Measurements from ENCODE around the gene SYT7.

Gene SYT7

GRCh38 chr11:61609980-61610366, 29.1 kb upstream of the SYT7 start:
- in situ Hi-C loops (cut with HindIII; ENCODE audit: low sequenced_read_pairs) = no loop called here

GRCh38 chr11:61609000-61609979, 28.4 kb upstream of the SYT7 start:
- in situ Hi-C loops (cut with HindIII; ENCODE audit: low sequenced_read_pairs) = no loop called here

GRCh38 chr11:61607920-61608599, 27.2 kb upstream of the SYT7 start:
- in situ Hi-C loops (cut with HindIII; ENCODE audit: low sequenced_read_pairs) = no loop called here

- in situ Hi-C loops (cut with HindIII; ENCODE audit: low sequenced_read_pairs) = no loop called here
Observed at GRCh38 chr11:61607426-61607825, 26.6 kb upstream of the SYT7 start.

GRCh38 chr11:61603667-61604066, 22.8 kb upstream of the SYT7 start:
- in situ Hi-C loops (cut with HindIII; ENCODE audit: low sequenced_read_pairs) = no loop called here

GRCh38 chr11:61602775-61603569, 22.1 kb upstream of the SYT7 start:
- in situ Hi-C loops (cut with HindIII; ENCODE audit: low sequenced_read_pairs) = no loop called here

GRCh38 chr11:61601512-61601911, 20.6 kb upstream of the SYT7 start:
- in situ Hi-C loops (cut with HindIII; ENCODE audit: low sequenced_read_pairs) = no loop called here

GRCh38 chr11:61599968-61600710, 19.3 kb upstream of the SYT7 start:
- in situ Hi-C loops (cut with HindIII; ENCODE audit: low sequenced_read_pairs) = no loop called here

GRCh38 chr11:61598886-61599868, 18.3 kb upstream of the SYT7 start:
- in situ Hi-C loops (cut with HindIII; ENCODE audit: low sequenced_read_pairs) = no loop called here

- in situ Hi-C loops (cut with HindIII; ENCODE audit: low sequenced_read_pairs) = no loop called here
Observed at GRCh38 chr11:61598374-61598773, 17.5 kb upstream of the SYT7 start.

- in situ Hi-C loops (cut with HindIII; ENCODE audit: low sequenced_read_pairs) = no loop called here
Observed at GRCh38 chr11:61596990-61597389, 16.1 kb upstream of the SYT7 start.

GRCh38 chr11:61596542-61596941, 15.7 kb upstream of the SYT7 start:
- in situ Hi-C loops (cut with HindIII; ENCODE audit: low sequenced_read_pairs) = no loop called here

- in situ Hi-C loops (cut with HindIII; ENCODE audit: low sequenced_read_pairs) = no loop called here
Observed at GRCh38 chr11:61594907-61595257, 14.0 kb upstream of the SYT7 start.

- in situ Hi-C loops (cut with HindIII; ENCODE audit: low sequenced_read_pairs) = no loop called here
Observed at GRCh38 chr11:61593151-61593550, 12.3 kb upstream of the SYT7 start.

- in situ Hi-C loops (cut with HindIII; ENCODE audit: low sequenced_read_pairs) = no loop called here
Observed at GRCh38 chr11:61592176-61592575, 11.3 kb upstream of the SYT7 start.

- in situ Hi-C loops (cut with HindIII; ENCODE audit: low sequenced_read_pairs) = no loop called here
Observed at GRCh38 chr11:61589961-61590360, 9.1 kb upstream of the SYT7 start.

- in situ Hi-C loops (cut with HindIII; ENCODE audit: low sequenced_read_pairs) = no loop called here
Observed at GRCh38 chr11:61588728-61589191, 7.9 kb upstream of the SYT7 start.

GRCh38 chr11:61587951-61588727, 7.3 kb upstream of the SYT7 start:
- in situ Hi-C loops (cut with HindIII; ENCODE audit: low sequenced_read_pairs) = no loop called here

- in situ Hi-C loops (cut with HindIII; ENCODE audit: low sequenced_read_pairs) = no loop called here
Observed at GRCh38 chr11:61587541-61587941, 6.7 kb upstream of the SYT7 start.

All from DLD1 (cell line).